Measurements from ENCODE around the gene VGLL3.

VGLL3 gene

DNA sequence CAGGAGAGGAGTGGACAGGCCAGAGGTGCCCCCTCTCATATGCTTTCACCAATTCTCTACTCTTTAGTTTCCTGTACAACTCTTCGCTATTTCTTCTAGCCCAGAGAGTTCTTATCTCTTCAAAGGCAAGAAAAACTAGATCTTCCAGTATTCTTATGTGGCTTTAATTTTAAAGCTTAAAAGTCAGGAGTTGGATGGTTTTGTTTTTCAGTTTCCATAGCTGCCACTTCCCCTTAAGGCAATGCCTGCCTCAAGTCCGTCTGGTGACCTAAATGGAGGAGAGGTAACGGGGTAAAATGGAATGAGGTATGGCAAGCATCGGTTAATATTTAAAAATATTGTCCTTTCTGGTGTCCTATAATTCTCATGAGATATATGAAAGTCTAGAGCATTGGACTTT is 11.4 kb upstream of the VGLL3 start:
- H3K9ac ChIP-seq (ENCODE audit: low read depth, low read length), result no peak overlapping the region
- no peaks in the 10 kb centered on the region for H3K36me3 ChIP-seq (ENCODE audit: insufficient read depth, low read length)
- H3K79me2 ChIP-seq (ENCODE audit: insufficient read depth, low read length), result no peaks in the 10 kb centered on the region
- no peaks in the 10 kb centered on the region for H3K9me3 ChIP-seq (ENCODE audit: insufficient read depth, low read length, severe bottlenecking)
- no peak overlapping the region for H2AFZ ChIP-seq (ENCODE audit: low read depth, low read length)
- no peaks in the 10 kb centered on the region for H4K20me1 ChIP-seq (ENCODE audit: insufficient read depth, low read length)
- no peak for TF ChIP-seq EZH2 (IDR thresholded peaks at IDR 0.05; ENCODE audit: borderline replicate concordance, low read depth, low read length, severe bottlenecking)
- TF ChIP-seq, protein P1, sequence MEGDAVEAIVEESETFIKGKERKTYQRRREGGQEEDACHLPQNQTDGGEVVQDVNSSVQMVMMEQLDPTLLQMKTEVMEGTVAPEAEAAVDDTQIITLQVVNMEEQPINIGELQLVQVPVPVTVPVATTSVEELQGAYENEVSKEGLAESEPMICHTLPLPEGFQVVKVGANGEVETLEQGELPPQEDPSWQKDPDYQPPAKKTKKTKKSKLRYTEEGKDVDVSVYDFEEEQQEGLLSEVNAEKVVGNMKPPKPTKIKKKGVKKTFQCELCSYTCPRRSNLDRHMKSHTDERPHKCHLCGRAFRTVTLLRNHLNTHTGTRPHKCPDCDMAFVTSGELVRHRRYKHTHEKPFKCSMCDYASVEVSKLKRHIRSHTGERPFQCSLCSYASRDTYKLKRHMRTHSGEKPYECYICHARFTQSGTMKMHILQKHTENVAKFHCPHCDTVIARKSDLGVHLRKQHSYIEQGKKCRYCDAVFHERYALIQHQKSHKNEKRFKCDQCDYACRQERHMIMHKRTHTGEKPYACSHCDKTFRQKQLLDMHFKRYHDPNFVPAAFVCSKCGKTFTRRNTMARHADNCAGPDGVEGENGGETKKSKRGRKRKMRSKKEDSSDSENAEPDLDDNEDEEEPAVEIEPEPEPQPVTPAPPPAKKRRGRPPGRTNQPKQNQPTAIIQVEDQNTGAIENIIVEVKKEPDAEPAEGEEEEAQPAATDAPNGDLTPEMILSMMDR (IDR thresholded peaks at IDR 0.05; ENCODE audit: borderline replicate concordance, extremely low read depth, low read length, poor library complexity, severe bottlenecking), result no peak
- no peak overlapping the region for H3K27ac ChIP-seq (ENCODE audit: low read length)
- H3K4me3 ChIP-seq (ENCODE audit: low read depth in 1 of 2, low read length in 2 of 2), result no peak overlapping the region
- no peak overlapping the region for H3K4me2 ChIP-seq (ENCODE audit: insufficient read depth, low read length)
- DNase-seq (no peak), ATAC-seq (ENCODE audit: insufficient read depth, low read depth) (no peak)
- H3K4me1 ChIP-seq (ENCODE audit: insufficient read depth, low read length), result no peaks in the 10 kb centered on the region
- H3K27me3 ChIP-seq (ENCODE audit: insufficient read depth, low read length, poor library complexity), result no peaks in the 10 kb centered on the region

DNA sequence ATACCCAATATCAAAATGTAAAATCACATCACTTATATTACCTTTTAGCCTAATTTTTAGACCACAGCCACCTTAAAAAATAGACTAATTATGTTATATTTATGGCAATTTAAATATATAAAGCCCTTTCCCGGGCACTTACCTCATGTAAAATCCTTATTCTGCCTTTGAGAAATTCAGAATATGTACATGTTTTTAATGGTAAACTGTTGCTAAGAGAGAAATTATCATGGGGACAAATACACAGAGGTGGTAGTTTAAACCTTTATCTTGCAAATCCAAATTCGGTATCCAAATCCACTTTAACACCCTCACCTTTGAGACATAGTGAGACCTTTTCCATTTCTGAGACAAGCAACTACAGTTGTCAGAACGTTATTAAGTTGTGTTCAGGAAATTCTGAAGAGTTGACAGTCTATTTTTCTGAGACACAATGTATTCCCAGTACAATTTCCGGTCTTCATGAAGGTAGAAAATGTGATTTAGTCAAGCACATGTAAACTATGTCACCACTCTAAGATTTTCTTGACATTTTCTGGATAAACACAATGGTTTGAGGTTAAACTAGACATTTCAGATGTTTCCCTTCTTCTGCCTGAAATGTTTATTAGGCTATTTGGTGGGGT is 10.6 kb upstream of the VGLL3 start:
- Histone ChIP-seq H3K4me1 (ENCODE audit: insufficient read depth, low read length) (no peaks in the 10 kb centered on the region), H2AFZ (ENCODE audit: low read depth, low read length) (no peak overlapping the region), H3K9me3 (ENCODE audit: insufficient read depth, low read length, severe bottlenecking) (no peaks in the 10 kb centered on the region), H3K27me3 (ENCODE audit: insufficient read depth, low read length, poor library complexity) (no peaks in the 10 kb centered on the region), H3K36me3 (ENCODE audit: insufficient read depth, low read length) (no peaks in the 10 kb centered on the region), H4K20me1 (ENCODE audit: insufficient read depth, low read length) (no peaks in the 10 kb centered on the region), H3K4me2 (ENCODE audit: insufficient read depth, low read length) (no peak overlapping the region), H3K9ac (ENCODE audit: low read depth, low read length) (no peak overlapping the region), H3K4me3 (ENCODE audit: low read depth in 1 of 2, low read length in 2 of 2) (no peak overlapping the region), H3K27ac (ENCODE audit: low read length) (no peak overlapping the region), H3K79me2 (ENCODE audit: insufficient read depth, low read length) (no peaks in the 10 kb centered on the region)
- TF ChIP-seq, protein P1 (IDR thresholded peaks at IDR 0.05; ENCODE audit: borderline replicate concordance, extremely low read depth, low read length, poor library complexity, severe bottlenecking), result no peak
- TF ChIP-seq EZH2 (IDR thresholded peaks at IDR 0.05; ENCODE audit: borderline replicate concordance, low read depth, low read length, severe bottlenecking), result no peak
- ATAC-seq (ENCODE audit: insufficient read depth, low read depth) (no peak), DNase-seq (no peak)

DNA sequence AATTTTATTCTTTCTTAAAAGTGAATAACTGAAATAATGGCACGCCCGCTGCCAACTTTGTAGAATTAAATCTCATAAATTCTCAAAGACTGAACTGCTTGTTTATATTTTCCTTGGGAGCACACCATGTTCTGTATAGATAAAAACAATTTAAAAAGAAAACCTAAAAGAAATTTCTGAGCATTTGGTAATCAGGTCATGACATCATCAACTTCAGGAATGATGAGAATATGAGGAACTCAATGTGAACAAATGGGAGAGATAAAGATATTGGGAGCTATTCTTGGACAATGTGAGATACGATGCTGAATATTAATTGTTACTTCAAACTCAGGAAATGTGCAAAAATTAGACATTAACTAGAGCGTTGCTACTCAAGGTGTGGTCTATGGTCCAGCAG is 10.0 kb upstream of the VGLL3 start:
- no peak overlapping the region for H3K4me2 ChIP-seq (ENCODE audit: insufficient read depth, low read length)
- no peak for DNase-seq
- H3K27ac ChIP-seq (ENCODE audit: low read length), result no peak overlapping the region
- H3K36me3 ChIP-seq (ENCODE audit: insufficient read depth, low read length), result no peaks in the 10 kb centered on the region
- no peak overlapping the region for H3K9ac ChIP-seq (ENCODE audit: low read depth, low read length)
- no peaks in the 10 kb centered on the region for H3K4me1 ChIP-seq (ENCODE audit: insufficient read depth, low read length)
- no peak for ATAC-seq (ENCODE audit: insufficient read depth, low read depth)
- no peaks in the 10 kb centered on the region for H3K9me3 ChIP-seq (ENCODE audit: insufficient read depth, low read length, severe bottlenecking)
- H3K4me3 ChIP-seq (ENCODE audit: low read depth in 1 of 2, low read length in 2 of 2), result no peak overlapping the region
- no peaks in the 10 kb centered on the region for H3K27me3 ChIP-seq (ENCODE audit: insufficient read depth, low read length, poor library complexity)
- TF ChIP-seq, protein P1 (IDR thresholded peaks at IDR 0.05; ENCODE audit: borderline replicate concordance, extremely low read depth, low read length, poor library complexity, severe bottlenecking), result no peak
- TF ChIP-seq EZH2 (IDR thresholded peaks at IDR 0.05; ENCODE audit: borderline replicate concordance, low read depth, low read length, severe bottlenecking), result no peak
- H4K20me1 ChIP-seq (ENCODE audit: insufficient read depth, low read length), result no peaks in the 10 kb centered on the region
- H2AFZ ChIP-seq (ENCODE audit: low read depth, low read length), result no peak overlapping the region
- H3K79me2 ChIP-seq (ENCODE audit: insufficient read depth, low read length), result no peaks in the 10 kb centered on the region
